Middle frontal gyrus (tissue), 1 donor: Measurements from ENCODE around the gene CEP63.

Source experiments
- DNase-seq: peaks from one replicate; pipeline ENCODE4 v3.0.0-alpha.2; 2015; ENCODE audit warnings: low spot score; ENCODE audit errors: extremely low spot score

Gene CEP63

GRCh38 chr3:134485718-134486576 is at the start of gene CEP63, which contains the start of gene ANAPC13:
TSS of gene CEP63 (plus strand) at chr3:134486057. CDS start at chr3:134495321, 9,264 bp downstream.
TSS of gene ANAPC13 (minus strand) at chr3:134485985. CDS start at chr3:134482904, 3,081 bp downstream.
- DNase-seq, result peak; percentile 89

- no peak for DNase-seq
Observed at GRCh38 chr3:134437211-134437752, 48.6 kb upstream of the CEP63 start.

- DNase-seq, result no peak
Observed at GRCh38 chr3:134441321-134441720, 44.5 kb upstream of the CEP63 start.

GRCh38 chr3:134441821-134442220 is 44.0 kb upstream of the CEP63 start:
- DNase-seq, result no peak

GRCh38 chr3:134445095-134445494 is 40.8 kb upstream of the CEP63 start:
- DNase-seq, result no peak

- DNase-seq, result no peak
Observed at GRCh38 chr3:134445636-134446035, 40.2 kb upstream of the CEP63 start.

GRCh38 chr3:134446800-134447199 is 39.1 kb upstream of the CEP63 start:
- DNase-seq, result no peak

- no peak for DNase-seq
Observed at GRCh38 chr3:134447351-134447750, 38.5 kb upstream of the CEP63 start.

- DNase-seq, result no peak
Observed at GRCh38 chr3:134448664-134449063, 37.2 kb upstream of the CEP63 start.

GRCh38 chr3:134449277-134449676 is 36.6 kb upstream of the CEP63 start:
- DNase-seq, result no peak

GRCh38 chr3:134449951-134450350 is 35.9 kb upstream of the CEP63 start:
- DNase-seq, result no peak

GRCh38 chr3:134453631-134454030 is 32.2 kb upstream of the CEP63 start:
- DNase-seq, result no peak

- no peak for DNase-seq
Observed at GRCh38 chr3:134457376-134458074, 28.3 kb upstream of the CEP63 start.

GRCh38 chr3:134458406-134458945 is 27.4 kb upstream of the CEP63 start:
- DNase-seq, result no peak

- no peak for DNase-seq
Observed at GRCh38 chr3:134459562-134459961, 26.3 kb upstream of the CEP63 start.

- no peak for DNase-seq
Observed at GRCh38 chr3:134460965-134461364, 24.9 kb upstream of the CEP63 start.

GRCh38 chr3:134462331-134462941 is 23.4 kb upstream of the CEP63 start:
- DNase-seq, result no peak

GRCh38 chr3:134463676-134464063 is 22.2 kb upstream of the CEP63 start:
- no peak for DNase-seq

- DNase-seq, result no peak
Observed at GRCh38 chr3:134464064-134464688, 21.7 kb upstream of the CEP63 start.

- DNase-seq, result no peak
Observed at GRCh38 chr3:134464689-134465365, 21.0 kb upstream of the CEP63 start.
